HG03565 (cell line): ENCODE measurements around the gene NUP42.
"Not testable (repeated sequence)": the region's sequence is repeated elsewhere in the genome, so short reads cannot be mapped to it uniquely, and the experiment has no call there.

Experiments used
- ATAC-seq: cut with Tn5 transposase; IDR thresholded peaks from one replicate; pipeline ENCODE4 v1.9.1; 2021; ENCODE audit warnings: mild to moderate bottlenecking, moderate library complexity; ENCODE audit not compliant: unreplicated experiment

NUP42 gene

DNA sequence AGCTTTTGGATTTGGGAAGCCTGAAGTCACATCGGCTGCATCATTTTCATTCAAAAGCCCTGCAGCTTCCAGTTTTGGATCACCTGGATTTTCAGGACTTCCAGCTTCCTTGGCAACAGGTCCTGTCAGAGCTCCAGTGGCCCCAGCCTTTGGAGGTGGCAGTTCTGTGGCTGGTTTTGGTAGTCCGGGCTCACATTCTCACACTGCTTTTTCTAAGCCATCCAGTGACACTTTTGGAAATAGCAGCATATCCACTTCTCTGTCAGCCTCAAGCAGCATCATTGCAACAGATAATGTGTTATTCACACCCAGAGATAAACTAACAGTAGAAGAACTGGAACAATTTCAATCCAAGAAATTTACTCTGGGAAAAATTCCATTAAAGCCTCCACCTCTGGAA is 18.5 kb downstream of the NUP42 start:
- ATAC-seq = no peak

DNA sequence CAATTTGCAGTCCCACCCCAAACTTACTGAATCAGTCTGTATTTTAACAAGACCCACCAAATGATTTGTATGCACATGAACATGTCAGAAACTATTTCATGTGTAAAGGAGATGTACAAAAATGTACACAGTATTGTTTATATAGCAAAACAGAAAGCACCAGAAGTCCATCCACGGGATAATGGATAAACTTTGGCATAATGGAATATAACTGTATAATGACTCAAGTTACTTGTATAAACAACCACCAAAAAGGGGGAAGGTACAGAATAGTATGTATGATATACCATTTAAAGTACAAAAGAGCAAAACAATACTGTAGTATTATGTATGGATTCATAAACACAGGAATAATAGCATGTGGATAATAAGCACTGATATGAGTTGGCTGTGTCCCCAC is 22.4 kb downstream of the NUP42 start:
- no peak for ATAC-seq

DNA sequence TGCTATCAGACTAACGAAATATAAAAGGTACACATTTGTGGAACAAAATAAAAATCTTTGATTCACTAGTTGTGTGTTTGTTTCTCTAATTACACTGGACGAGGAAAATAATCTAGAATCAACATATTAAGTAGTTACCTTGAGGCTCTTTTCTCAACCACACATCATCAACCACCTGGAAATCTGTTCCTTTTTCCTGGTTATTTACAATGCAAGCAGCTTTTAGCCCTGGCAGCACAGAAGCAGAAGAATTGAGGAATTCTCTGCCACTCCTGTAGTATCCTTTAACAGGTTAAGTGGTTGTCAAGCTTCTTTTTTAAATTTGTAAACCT is 23.7 kb downstream of the NUP42 start:
- no peak for ATAC-seq

DNA sequence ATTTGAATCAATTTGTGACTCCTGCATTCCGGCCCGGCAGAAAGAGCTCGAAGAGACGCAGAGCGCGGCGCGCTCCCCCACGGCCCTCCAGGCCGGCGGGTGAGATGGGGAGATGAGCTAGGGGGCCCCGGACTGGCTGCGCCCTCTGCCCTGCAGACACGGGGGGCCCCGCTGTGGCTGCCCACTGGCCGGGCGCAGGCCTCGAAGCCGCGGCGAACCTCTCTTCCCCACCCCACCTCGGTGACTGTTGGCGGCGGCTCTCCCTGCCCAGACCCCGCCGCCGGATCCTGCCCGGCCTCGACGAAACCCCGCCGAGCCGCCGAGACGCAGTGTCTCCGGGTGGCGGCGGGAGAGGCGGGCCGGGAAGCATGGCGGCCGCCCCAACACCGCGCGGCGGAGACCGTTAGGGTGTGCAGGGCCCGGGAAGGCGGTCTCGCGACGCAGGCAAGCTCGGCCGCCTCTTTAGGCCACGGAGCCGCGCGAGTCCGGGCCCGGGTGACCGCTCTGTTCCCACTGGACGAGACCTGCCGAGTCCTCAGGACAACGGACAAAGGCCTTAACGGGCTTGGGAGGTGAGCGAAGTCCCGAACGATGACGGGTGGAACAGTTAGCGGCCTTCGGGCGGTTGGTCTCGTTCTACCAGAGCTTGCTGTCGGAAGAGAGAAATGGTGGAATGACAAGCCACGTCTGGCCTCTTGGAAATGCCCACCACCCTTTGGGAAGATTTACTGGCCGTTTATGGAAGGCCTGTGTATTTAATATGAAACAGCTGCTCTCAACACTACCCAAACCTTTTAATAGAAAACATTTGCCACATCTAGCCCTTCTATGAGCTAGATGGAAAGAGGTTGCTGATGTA is 24.3 kb downstream of the NUP42 start:
- ATAC-seq = no peak

DNA sequence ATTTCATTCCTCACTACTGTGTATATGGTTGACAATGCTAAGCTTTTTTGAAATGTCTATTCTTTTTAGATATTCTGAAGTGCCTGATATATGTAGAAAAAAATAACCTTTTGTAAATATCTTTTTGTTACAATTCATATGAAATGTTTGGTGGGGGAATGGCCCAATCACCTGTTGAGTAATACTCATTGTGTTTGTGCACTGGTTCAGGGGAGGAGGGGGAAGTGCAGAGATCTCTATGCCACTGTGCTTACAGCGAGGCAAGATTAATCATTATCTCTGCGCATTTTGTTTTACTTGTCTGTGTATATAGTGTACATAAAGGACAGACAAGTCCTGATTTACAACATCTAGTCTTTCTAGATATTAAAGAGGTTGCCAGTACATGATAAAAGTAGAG is 25.2 kb downstream of the NUP42 start:
- ATAC-seq = no peak

DNA sequence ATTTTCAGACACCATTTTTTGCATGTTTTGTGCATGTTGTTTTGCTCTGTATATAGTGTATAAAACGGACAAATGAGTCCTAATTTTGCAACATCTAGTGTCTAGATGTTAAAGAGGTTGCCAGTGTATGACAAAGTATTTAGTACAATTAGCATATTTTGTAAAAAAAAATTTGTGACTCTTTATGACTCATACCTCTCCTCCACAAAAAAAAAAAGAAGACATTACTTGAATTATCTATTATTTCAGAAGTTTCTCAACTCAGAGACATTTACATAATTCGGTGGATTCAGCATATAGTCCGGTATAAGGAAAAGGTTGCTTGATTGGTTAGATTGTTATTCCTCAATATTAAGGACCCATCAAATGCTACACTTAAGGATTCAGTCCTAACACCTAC is 26.0 kb downstream of the NUP42 start:
- ATAC-seq = no peak

DNA sequence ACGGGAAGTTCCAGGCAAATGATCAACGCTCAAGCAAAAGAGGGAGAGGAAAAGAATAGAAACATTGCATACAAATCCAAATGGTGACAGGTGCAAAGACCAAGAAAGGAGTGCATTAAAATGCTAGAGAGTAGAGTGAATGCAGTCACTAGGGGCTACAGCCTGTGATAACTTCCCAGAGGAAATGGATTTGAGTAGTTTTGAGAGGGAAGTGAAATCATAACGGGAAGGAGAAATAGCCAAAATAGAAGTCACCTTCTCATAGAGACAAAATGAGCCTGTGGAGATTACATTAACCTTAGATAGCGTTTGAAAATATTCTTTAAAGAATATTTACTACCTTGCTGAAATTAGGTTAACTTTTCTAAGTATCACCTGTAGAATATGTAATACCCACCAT is 26.5 kb downstream of the NUP42 start:
- no peak for ATAC-seq

DNA sequence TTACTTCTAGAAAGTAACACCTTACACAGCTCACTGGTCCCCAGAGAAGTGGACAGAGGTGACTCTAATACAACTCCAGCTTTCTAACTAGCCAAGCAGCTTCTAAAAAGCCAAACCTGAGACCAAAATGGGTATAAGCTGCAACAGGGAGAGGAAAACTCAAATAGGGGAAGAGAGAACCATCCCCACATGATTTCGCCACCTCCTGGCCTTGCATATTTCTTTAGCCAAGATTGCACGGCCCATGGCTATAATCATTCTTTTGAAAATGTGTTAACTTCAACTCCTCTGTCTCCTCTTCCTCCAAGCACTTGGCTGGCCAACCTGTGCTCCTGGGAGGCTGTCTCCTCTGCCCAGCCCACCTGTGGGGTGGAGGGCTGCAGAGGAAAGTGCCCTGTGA is 28.7 kb downstream of the NUP42 start:
- ATAC-seq = no peak

DNA sequence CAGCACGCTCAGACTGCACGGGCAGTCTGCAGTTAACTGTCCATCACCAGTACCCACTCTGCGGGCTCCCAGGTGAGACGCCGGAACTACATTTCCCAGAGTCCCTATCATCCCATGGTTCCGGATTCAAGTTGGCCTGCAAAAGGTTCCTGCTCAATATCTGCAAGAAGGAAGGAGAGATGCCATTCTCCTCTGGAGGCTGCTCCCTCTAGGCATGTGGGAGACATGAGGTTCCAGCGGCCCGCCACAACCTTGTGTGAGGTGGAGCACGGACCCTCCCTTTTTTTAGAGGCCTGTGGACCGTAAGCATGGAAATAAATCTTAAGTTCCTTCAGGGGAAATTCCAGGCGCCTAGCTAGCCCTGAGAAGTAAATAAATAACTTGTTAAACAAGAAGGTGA is 29.7 kb downstream of the NUP42 start:
- ATAC-seq = no peak

DNA sequence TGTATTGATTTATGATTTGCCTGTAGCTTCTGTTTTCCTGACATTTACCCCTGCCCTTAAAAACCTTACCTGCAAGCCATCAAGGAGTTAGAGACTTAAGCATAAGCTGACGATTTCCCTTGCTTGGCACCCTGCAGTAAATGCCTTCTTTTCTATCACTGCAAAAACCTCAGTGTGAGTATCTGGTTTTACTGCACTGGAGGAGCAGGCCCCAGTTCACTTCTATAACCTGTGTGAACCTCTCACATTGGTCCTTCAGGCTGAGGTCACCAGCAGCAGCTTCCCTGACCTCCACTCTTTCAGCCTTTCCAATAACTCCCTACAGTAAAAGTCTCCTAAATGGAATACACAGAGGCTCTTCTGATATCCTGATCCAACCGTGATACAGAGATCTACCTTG is 30.5 kb downstream of the NUP42 start:
- no peak for ATAC-seq

DNA sequence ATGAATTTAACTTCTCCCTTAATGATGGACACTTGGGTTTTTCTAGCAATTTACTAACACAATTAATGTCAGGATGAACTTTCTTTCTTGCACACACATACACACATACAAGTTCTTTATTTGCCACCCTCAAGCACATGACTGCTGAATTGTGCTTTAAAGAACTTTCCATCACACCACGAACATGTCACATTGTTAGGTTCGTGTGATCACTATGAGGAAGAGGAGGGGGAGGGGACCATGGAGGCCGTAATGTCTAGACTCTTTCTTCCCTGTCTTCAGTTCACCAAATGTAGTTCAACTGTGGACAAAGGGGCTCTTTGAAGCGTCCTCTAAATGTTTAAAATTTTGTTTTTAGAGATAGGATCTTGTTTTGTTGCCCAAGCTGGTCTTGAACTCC is 31.0 kb downstream of the NUP42 start:
- ATAC-seq = no peak

DNA sequence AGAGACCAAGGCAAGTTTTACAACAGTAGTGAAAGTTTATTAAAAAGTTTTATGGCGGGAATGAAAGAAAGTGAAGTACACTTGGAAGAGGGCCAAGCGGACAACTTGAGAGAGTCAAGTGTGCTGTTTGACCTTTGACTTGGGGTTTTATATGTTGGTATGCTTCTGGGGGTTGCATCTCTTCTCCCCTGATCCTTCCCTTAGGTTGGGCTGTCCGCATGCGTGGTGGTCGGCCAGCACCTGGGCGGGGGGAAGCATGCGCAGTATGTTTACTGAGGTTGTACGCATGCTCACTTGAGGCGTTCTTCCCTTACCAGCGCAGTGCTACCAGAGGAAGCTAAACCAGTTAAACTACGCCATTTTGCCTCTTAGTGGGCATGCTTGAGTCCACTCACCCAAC is 31.9 kb downstream of the NUP42 start:
- ATAC-seq = no peak

DNA sequence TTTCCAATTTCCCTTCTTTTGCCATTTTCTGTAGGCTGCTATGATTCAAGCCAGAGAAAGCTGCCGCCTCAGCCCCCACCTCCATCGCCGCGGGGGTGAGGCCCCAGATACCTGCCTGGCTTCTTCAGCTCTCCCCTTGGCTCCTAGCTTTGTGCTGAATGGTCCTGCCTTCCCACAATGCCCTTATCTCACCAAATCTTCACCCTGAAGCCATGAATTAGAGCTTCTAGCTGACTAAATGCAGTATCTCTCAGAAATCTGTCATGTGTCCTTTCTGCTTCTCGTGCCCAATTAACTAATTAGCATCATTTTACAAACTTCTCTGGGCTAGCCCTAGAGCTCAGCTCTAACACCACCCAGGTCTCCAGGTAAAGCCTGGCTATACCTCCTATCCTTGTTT is 32.6 kb downstream of the NUP42 start:
- no peak for ATAC-seq

DNA sequence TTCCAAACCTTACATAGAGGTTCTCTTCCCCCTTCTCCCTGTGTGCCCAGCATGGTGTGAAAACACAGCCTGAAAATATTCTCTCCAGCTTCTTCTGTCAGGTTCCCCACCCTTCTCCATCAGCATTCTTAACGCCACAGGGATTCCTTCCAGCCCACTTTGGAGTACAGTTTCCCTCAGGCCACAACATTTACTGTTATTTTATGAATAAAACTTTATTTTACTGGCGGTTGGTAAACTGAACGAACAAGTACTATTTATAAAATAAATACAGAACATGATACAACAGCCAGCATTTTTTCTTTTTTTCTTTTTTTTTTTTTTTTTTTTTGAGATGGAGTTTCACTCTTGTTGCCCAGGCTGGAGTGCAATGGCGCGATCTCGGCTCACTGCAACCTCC is 33.1 kb downstream of the NUP42 start:
- ATAC-seq = no peak

DNA sequence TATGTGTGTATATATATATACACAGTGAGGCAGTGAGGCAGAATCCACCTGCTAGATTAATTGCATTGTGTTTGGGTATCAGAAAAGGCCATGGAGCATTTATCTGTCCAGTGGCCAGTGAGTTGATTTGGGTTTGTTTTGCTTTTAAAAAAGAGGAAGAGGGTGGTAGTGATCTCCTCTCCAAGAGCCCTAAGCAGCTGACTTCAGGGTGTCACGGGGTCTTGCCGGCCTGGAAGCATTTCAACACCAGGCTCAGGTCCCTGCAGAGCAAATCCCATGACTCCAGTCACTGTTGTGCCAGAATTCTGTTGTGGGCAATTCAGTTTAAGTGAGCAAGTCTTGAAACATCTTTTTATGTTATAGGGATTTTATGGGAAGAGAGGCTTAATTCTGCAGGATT is 34.2 kb downstream of the NUP42 start:
- no peak for ATAC-seq

DNA sequence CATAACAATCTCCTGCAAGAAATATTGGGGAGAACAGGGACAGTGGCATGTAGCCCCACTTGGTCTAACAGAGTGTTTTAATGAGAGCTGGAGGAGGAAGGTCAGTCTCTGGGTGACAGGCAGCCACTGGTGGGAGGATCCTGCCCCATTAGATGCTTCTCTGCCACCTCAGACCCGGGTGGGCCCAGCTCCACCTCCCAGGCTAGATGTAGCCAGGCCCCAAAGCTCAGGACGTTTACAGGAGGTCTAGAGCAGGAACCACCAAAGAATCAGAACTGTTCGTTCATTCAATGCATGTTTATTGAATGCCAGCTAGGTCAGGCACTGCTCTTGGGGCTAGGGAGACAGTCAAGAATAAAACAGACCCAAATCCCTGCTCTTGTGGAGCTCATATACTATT is 36.3 kb downstream of the NUP42 start:
- ATAC-seq = no peak

DNA sequence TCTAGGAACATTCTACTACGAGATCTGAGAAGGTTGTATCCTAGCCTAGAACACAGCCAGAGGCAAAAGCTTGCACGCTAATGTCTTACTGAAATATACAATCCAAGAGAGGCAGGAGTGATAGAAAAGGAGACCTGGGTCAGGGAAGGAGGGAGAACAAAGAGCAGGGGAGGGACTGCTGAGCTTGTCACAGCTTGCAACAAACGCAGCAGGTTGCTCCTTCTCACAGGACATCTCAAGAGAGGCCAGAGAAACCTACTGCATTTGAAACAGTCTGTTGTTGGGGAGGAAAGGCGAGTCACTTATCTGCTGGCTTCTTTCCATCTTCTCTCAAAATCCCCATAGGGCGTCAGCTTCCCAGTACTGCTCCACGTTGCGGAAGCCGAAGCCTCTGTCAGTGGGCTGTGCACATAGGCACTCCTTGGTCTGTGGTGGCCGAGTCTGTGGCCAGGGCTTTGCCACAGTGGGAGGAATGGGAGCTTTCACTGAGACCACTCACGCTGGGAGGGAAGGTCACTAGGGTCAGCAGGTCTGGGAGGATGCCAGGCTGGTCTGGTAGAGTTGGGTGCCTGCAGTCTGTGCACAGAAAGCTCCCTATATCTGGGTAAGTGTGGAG is 39.0 kb downstream of the NUP42 start:
- ATAC-seq = no peak

DNA sequence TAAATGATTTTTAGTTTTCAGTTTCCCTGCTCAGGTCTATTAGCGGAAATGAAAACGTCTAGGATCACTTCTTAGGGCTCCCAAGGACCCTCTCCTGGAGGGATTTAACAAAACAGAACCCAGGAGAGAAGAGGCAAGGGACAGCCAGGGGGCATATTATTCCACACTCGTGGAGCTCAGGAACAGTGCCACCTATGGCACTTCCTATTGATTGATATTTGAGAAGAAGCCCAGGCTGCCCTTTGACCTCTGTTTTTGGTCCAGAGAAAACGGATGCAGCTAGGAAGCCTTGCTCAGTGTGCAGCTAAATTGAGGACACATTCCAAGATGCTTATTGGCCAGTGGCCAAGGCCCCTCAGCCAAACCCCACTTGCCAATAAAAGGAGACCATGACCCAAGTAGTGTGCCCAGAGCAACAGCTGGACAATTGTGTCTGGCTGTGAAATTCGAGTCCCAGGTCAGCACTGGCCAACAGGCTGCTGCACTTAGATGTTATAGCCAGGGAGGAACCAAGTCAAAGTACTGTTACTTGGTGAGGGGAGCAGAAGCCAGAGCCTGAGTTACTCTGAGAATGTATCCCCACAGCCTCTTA is 40.7 kb downstream of the NUP42 start:
- ATAC-seq = no peak

DNA sequence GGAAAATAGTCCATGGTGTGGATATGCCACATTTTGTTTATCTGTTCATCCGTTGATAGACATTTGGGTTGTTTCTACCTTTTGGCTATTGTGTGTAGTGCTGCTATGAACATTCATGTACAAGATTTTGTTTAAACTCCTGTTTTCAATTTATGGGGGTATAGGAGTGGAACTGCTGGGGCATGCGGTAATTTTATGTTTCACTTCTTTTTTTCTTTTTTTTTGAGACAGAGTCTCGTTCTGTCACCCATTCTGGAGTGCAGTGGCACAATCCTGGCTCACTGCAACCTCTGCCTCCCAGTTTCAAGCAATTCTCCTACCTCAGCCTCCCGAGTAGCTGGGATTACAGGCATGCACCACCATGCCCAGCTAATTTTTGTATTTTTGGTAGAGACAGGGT is 42.5 kb downstream of the NUP42 start:
- not testable (repeated sequence) for ATAC-seq

DNA sequence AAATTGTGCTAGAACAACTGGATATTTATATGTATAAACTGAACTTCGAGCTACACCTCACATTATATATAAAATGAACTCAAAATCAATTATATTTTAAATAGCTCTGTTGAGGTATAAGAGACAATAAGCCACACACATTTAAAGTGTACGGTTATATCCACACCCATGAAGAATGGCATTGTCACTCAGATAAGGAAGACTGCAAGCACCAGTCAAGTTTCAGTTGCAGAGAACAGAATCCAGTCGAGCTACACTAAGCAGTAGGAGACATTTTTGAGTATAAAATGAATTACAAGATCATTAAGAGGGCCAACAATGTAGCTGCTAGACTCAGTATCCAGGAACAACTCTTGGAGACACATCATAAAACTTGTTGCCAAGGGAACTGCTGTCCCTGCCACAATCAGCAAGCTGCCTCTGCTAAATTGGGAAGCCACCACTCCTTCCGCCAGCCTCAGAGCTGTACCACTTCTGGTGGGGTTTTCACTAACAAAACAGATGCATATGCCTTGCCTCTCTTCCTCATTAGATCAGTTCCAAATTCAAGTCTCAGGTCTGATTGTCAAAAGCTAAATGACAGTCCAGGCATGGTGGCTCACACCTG is 45.1 kb downstream of the NUP42 start:
- ATAC-seq = no peak

DNA sequence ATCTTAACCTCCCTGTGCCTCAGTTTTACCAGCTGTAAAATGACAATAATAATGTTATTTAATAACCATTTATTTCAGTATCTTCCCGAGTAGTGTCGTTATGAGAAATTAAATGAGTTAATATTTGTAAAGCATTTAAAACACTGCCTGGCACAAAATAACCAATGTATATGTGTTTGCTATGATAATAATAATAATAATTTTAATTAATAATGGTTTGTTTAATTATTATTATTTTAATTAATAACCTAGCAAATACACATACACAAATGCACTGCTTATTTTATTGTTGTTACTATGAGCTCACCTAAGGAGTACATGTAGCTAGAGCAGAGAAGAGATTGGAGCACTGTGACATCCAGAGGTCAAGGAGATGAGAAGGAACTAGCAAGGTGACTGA is 46.6 kb downstream of the NUP42 start:
- ATAC-seq = no peak

DNA sequence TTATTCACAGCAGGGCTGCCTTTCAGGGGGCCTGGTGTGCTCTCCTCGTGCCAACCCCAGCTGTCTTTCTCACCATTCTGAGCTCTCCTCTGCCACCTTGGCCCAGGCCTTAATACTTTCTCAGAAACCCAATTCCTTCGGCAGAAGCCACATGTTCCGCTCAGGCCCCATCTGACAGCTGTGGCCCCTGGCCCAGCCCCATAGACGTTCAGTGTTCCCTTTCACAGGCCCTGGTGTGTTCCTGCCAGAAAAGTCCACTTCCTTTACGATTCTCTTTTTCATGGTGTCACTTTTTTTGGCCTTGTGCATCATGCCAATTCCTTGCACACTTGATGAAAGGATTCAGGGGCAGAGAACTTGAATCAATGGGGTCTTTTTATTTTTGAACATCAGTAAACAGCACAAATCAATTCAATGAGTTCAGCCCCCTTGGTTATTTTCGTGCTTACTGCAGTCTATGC is 48.8 kb downstream of the NUP42 start:
- ATAC-seq = no peak
